SK-N-SH treated with all-trans-retinoic acid at 6 μM for 48 hours (cell line): ENCODE measurements around the gene EMC8.

Experiments
- ATAC-seq: fragments of 200-7000 bp; cut with Tn5 transposase; 3 replicates; pipeline ENCODE4 v1.9.1; 2020; ENCODE audit warnings: mild to moderate bottlenecking, moderate library complexity
- ARNTL ChIP-seq: fragments of 450-650 bp; formaldehyde crosslinking; IDR thresholded peaks from 2 replicates; pipeline ENCODE4 v1.5.0; 2020; ENCODE audit warnings: low read depth, mild to moderate bottlenecking, moderate library complexity, borderline replicate concordance
- BACH2 ChIP-seq: fragments of 250-450 bp; sonication (Bioruptor Pico); IDR thresholded peaks from 2 replicates; pipeline ENCODE4 v1.9.0; 2021; ENCODE audit warnings: mild to moderate bottlenecking, borderline replicate concordance
- CREB5 ChIP-seq: fragments of 250-450 bp; sonication (Bioruptor Pico); IDR thresholded peaks from 2 replicates; pipeline ENCODE4 v1.5.1; 2020; ENCODE audit warnings: low read depth, mild to moderate bottlenecking, moderate library complexity
- CSDC2 ChIP-seq: fragments of 250-450 bp; sonication (Bioruptor Pico); IDR thresholded peaks from 2 replicates; pipeline ENCODE4 v1.5.0; 2020; ENCODE audit warnings: mild to moderate bottlenecking, moderate library complexity
- CSRNP3 ChIP-seq: fragments of 250-450 bp; sonication (Bioruptor Pico); IDR thresholded peaks from 2 replicates; pipeline ENCODE4 v1.5.1; 2021; ENCODE audit warnings: mild to moderate bottlenecking, moderate library complexity
- ESRRG ChIP-seq: fragments of 250-450 bp; sonication (Bioruptor Pico); IDR thresholded peaks from 2 replicates; pipeline ENCODE4 v1.6.1; 2021; ENCODE audit warnings: mild to moderate bottlenecking
- GLIS3 ChIP-seq: fragments of 250-450 bp; sonication (Bioruptor Pico); IDR thresholded peaks from 2 replicates; pipeline ENCODE4 v1.5.0; 2020; ENCODE audit warnings: mild to moderate bottlenecking, moderate library complexity
- ISL1 ChIP-seq: fragments of 250-450 bp; sonication (Bioruptor Pico); IDR thresholded peaks from 2 replicates; pipeline ENCODE4 v2.1.2; 2022; ENCODE audit warnings: mild to moderate bottlenecking, moderate library complexity
- OSR1 ChIP-seq: fragments of 250-450 bp; sonication (Bioruptor Pico); IDR thresholded peaks from 2 replicates; pipeline ENCODE4 v1.8.0; 2022; ENCODE audit warnings: moderate library complexity, mild to moderate bottlenecking, inconsistent platforms
- PATZ1 ChIP-seq: fragments of 250-450 bp; sonication (Bioruptor Pico); IDR thresholded peaks from 2 replicates; pipeline ENCODE4 v1.8.0; 2020; ENCODE audit warnings: mild to moderate bottlenecking, moderate library complexity, borderline replicate concordance
- POU6F1 ChIP-seq: fragments of 250-450 bp; sonication (Bioruptor Pico); IDR thresholded peaks from 2 replicates; pipeline ENCODE4 v1.8.0; 2021; ENCODE audit warnings: low read depth, mild to moderate bottlenecking, moderate library complexity, borderline replicate concordance
- RARB ChIP-seq: fragments of 250-450 bp; sonication (Bioruptor Pico); IDR thresholded peaks from 2 replicates; pipeline ENCODE4 v1.8.0; 2021; ENCODE audit warnings: mild to moderate bottlenecking, moderate library complexity
- TCF4 ChIP-seq: fragments of 250-450 bp; sonication (Bioruptor Pico); IDR thresholded peaks from 2 replicates; pipeline ENCODE4 v1.8.0; 2021; ENCODE audit warnings: mild to moderate bottlenecking, moderate library complexity, borderline replicate concordance
- TSHZ2 ChIP-seq: fragments of 250-450 bp; sonication (Bioruptor Pico); IDR thresholded peaks from 2 replicates; pipeline ENCODE4 v1.5.0; 2020; ENCODE audit warnings: mild to moderate bottlenecking, moderate library complexity
- ZC3H10 ChIP-seq: fragments of 250-450 bp; sonication (Bioruptor Pico); IDR thresholded peaks from 2 replicates; pipeline ENCODE4 v1.5.1; 2021; ENCODE audit warnings: mild to moderate bottlenecking, moderate library complexity
- ZFP3 ChIP-seq: fragments of 250-450 bp; sonication (Bioruptor Pico); IDR thresholded peaks from 2 replicates; pipeline ENCODE4 v1.5.0; 2020; ENCODE audit warnings: mild to moderate bottlenecking, moderate library complexity
- ZFP30 ChIP-seq: fragments of 450-650 bp; formaldehyde crosslinking; IDR thresholded peaks from 2 replicates; pipeline ENCODE4 v1.5.0; 2022; ENCODE audit warnings: mild to moderate bottlenecking, moderate library complexity
- ZNF565 ChIP-seq: fragments of 450-650 bp; formaldehyde crosslinking; conservative IDR thresholded peaks from 2 replicates; pipeline ENCODE4 v1.5.0; 2020; ENCODE audit warnings: low read depth, mild to moderate bottlenecking, moderate library complexity
- ZNF8 ChIP-seq: fragments of 450-650 bp; formaldehyde crosslinking; IDR thresholded peaks from 2 replicates; pipeline ENCODE4 v1.5.0; 2020; ENCODE audit warnings: mild to moderate bottlenecking, moderate library complexity

EMC8 gene

GRCh38 chr16:85835227-85835751 lies 35.9 kb upstream of the EMC8 start:
- ATAC-seq: no peak
- no peak for TF ChIP-seq ZFP3 (CRISPR knock-in tag)
- no peak for TF ChIP-seq OSR1 (CRISPR knock-in tag)
- no peak for TF ChIP-seq ISL1 (CRISPR knock-in tag)
- TF ChIP-seq ZNF8 (CRISPR knock-in tag): no peak
- TF ChIP-seq PATZ1: no peak
- TF ChIP-seq BACH2: no peak
- TF ChIP-seq, all 23 proteins: peak for 0

- ATAC-seq: no peak
- no peak for TF ChIP-seq CSDC2 (CRISPR knock-in tag)
- TF ChIP-seq ISL1 (CRISPR knock-in tag): no peak
- no peak for TF ChIP-seq ZNF8 (CRISPR knock-in tag)
- TF ChIP-seq TCF4 (CRISPR knock-in tag): no peak
Observed at GRCh38 chr16:85834741-85835140, 35.4 kb upstream of the EMC8 start.

GRCh38 chr16:85833219-85833920 lies 34.0 kb upstream of the EMC8 start:
- TF ChIP-seq CSDC2 (CRISPR knock-in tag): no peak
- no peak for TF ChIP-seq OSR1 (CRISPR knock-in tag)
- no peak for TF ChIP-seq ISL1 (CRISPR knock-in tag)
- TF ChIP-seq ZFP3 (CRISPR knock-in tag): no peak
- TF ChIP-seq POU6F1 (CRISPR knock-in tag): no peak
- TF ChIP-seq GLIS3 (CRISPR knock-in tag): no peak
- no peak for TF ChIP-seq ZFP30 (CRISPR knock-in tag)
- TF ChIP-seq ZNF565 (CRISPR knock-in tag): no peak
- TF ChIP-seq ARNTL: no peak
- TF ChIP-seq CREB5 (CRISPR knock-in tag): no peak
- no peak for TF ChIP-seq TSHZ2 (CRISPR knock-in tag)
- ATAC-seq: no peak

GRCh38 chr16:85832570-85833218 lies 33.4 kb upstream of the EMC8 start:
- ATAC-seq: no peak
- no peak for TF ChIP-seq OSR1 (CRISPR knock-in tag)
- no peak for TF ChIP-seq ARNTL
- TF ChIP-seq ESRRG (CRISPR knock-in tag): no peak
- TF ChIP-seq GLIS3 (CRISPR knock-in tag): no peak
- no peak for TF ChIP-seq ZC3H10
- no peak for TF ChIP-seq TCF4 (CRISPR knock-in tag)
- no peak for TF ChIP-seq TSHZ2 (CRISPR knock-in tag)
- TF ChIP-seq RARB (CRISPR knock-in tag): no peak
- no peak for TF ChIP-seq CSRNP3 (CRISPR knock-in tag)
